WI38 (cell line): ENCODE results near the gene HERC3.

Experiments
- H3K4me3 ChIP-seq: 2 replicates; pipeline ENCODE4 v1.5.1; 2011; ENCODE audit warnings: low read depth, mild to moderate bottlenecking, control low read depth, low read length
- TF ChIP-seq, protein P1 (sequence below): IDR thresholded peaks from 2 replicates; pipeline ENCODE4 v1.5.1; 2012; ENCODE audit warnings: low read depth, mild to moderate bottlenecking, control low read depth, low read length

The HERC3 gene

DNA sequence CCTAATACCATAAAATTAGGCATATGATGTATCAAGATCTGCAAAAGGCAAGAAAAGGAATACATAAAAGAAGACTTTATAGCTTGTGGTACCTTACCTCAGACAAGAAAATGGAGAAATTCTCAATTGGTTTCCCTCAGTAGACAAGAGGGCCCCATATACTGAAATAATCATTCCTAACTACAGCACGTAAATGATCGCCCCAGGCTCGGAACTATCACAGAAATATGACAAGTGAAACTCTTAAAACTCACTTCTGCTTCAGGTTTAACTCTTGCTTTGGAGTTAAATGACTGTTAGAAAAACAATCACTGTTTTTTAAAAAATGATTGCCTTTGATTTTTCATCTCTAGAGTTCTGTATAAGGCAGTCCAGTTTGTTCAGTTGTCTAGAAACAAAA lies 144.0 kb downstream of the HERC3 start:
- no peak overlapping the region for H3K4me3 ChIP-seq
- TF ChIP-seq, protein P1, sequence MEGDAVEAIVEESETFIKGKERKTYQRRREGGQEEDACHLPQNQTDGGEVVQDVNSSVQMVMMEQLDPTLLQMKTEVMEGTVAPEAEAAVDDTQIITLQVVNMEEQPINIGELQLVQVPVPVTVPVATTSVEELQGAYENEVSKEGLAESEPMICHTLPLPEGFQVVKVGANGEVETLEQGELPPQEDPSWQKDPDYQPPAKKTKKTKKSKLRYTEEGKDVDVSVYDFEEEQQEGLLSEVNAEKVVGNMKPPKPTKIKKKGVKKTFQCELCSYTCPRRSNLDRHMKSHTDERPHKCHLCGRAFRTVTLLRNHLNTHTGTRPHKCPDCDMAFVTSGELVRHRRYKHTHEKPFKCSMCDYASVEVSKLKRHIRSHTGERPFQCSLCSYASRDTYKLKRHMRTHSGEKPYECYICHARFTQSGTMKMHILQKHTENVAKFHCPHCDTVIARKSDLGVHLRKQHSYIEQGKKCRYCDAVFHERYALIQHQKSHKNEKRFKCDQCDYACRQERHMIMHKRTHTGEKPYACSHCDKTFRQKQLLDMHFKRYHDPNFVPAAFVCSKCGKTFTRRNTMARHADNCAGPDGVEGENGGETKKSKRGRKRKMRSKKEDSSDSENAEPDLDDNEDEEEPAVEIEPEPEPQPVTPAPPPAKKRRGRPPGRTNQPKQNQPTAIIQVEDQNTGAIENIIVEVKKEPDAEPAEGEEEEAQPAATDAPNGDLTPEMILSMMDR = no peak

DNA sequence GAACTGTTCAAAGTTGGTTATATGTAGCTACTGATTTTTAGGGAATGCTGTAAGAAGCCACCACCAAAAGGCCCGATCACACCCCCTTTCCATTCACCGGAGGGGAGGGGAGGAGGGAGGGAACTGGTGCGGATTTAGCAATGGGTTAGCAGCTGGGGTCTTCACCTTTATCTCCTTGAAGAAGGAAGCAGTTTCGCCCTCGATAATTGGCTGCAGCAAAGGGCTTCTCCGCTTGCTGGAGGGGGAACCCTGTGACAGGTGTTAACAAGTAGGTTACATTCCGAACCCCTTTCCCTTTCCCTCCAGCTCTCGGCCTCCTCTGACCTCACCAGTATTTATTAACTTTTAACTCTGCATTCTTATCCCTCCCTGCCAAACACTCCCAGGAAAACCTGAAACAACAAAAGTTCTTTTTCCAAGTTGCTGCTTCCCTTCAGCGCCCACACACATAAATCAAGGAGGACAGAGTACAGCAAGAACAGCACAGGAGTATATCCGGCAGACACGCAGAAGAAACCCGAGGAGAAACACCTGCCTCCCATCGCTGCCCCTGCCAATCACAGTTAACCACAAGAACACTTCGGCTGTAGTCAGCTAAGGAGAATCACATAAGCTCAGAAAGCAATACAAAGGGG lies 145.1 kb downstream of the HERC3 start:
- H3K4me3 ChIP-seq = no peak overlapping the region

DNA sequence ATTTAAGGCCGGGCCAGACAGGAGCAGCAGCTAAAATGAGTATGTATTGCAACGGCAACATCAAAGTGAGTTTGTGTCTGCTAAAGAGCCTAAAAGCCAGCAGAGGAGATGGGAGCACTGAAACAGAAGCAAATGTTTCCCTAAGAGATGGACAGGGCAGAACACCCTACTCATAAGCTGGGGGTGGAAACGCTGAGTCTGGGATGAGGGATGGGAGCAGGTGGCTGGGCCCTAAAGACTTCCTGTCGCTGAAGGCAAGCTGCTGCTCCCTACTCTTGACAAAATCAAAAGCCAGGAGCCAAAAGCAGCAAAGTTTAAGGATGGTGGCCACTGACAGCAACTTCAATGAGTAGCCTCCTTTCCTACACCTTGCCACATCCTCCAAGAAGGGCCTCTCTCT lies 145.9 kb downstream of the HERC3 start:
- TF ChIP-seq, protein P1 = no peak
- H3K4me3 ChIP-seq = no peak overlapping the region

More for the DNA sequence above, 145.1 kb downstream of the HERC3 start:
- TF ChIP-seq, protein P1 = no peak

DNA sequence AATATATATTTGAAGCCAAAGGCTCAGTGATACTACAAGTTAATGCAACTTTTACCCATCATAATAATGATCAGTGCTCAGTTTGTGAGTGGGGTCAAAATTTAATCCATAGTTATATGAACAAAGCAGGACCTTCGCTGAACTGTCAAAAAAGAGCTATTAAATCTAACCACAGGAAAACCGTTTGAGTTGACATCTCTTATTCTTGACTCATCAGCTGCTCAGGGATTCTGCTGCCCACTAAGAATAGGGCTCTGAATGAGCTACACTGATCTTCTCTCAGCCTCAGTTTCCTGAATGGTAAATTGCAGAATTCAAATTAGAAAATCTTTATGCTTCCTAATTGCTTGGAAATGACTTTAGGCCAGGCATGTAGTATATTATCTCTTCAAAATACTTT lies 150.3 kb downstream of the HERC3 start:
- TF ChIP-seq, protein P1 = no peak
- no peak overlapping the region for H3K4me3 ChIP-seq

- H3K4me3 ChIP-seq = no peak overlapping the region
- TF ChIP-seq, protein P1 = no peak
These were observed 151.4 kb downstream of the HERC3 start for GRCh38 chr4:88743696-88744095.

DNA sequence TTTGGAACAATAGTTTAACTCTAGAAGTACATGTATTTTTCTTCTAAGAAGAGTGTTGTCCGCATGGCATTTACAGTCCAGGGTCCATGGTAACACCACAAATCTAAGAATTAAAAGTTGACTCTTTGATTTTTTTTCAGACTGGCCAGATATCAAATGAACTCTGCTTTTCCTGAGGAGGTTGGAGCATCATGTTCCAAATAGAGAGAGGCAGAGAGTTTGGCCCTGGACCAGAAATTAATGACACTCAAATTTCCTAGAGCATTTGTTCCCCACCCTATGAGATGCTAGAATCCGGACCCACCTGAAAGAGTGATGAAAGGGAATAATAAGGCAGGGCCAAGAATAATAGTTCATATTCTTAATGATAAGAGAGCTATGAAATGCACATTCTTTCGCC lies 152.3 kb downstream of the HERC3 start:
- TF ChIP-seq, protein P1 = no peak

GRCh38 chr4:88745175-88745574 lies 152.9 kb downstream of the HERC3 start:
- TF ChIP-seq, protein P1 = no peak

More for the DNA sequence above, 152.3 kb downstream of the HERC3 start:
- H3K4me3 ChIP-seq = no peak overlapping the region

More at GRCh38 chr4:88745175-88745574, 152.9 kb downstream of the HERC3 start:
- no peak overlapping the region for H3K4me3 ChIP-seq
